D341Med (cell line): ENCODE results near the gene CPEB4.

ENCODE experiments used
- DNase-seq: peaks from one replicate; pipeline ENCODE4 v3.0.0; 2012; ENCODE audit warnings: low spot score

Gene CPEB4

DNA sequence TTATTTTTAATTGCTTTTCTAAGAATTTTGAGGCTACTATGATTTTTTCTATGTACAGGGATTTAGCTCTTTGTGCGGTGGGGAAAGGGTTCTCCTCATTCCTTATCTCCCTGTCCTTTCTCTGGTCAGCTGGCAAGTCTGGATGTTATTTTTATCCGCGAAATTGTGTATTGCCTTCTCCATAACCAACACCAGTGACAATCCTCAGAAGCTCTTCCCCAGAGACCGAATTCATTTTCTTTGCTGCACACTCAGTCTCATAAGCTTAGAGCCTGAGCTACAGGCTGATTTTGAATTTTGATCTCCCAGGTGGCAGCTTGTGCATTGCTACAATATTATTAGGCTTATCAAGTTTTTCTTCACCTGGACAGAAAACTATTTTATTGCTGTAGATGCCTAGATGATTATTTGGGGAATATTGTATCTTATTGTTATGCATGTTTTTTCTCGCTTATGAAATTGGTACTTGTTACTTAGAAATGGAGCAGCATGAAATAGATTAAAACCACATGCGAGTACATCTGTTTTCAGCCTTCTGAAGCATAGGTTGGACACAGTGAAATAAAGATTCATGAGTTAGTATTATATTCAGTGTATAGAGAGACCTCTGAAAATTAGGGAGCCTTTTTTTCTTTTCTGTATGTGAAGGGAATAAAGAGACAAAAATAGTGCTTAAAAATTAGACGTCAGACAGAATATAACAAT is 27.3 kb downstream of the CPEB4 start:
- DNase-seq = peak; percentile 37

- DNase-seq = no peak
Measured at GRCh38 chr5:173916233-173916632, 28.1 kb downstream of the CPEB4 start.

GRCh38 chr5:173917788-173918786 is 29.9 kb downstream of the CPEB4 start:
- DNase-seq = peak; percentile 76

DNA sequence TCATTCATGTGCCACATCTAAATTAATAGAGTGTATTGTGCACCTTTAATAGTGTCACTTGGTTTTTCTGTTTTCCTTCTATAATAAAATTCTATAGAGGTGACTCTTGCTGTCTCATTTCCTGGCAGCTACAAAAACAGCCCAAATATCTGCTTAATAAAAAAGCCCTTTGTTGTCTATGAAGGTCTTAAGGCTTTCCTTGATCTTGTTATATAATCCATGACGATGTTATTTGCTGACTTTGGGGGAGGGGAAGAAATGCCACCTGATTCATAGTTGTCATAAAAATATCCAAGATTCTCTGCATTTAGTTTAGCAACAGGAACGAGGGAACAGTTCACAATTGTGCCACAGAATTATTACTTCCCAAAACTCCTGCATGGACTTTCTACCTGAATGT is 31.3 kb downstream of the CPEB4 start:
- no peak for DNase-seq

- DNase-seq = no peak
Measured at GRCh38 chr5:173920024-173920753, 32.0 kb downstream of the CPEB4 start.

DNA sequence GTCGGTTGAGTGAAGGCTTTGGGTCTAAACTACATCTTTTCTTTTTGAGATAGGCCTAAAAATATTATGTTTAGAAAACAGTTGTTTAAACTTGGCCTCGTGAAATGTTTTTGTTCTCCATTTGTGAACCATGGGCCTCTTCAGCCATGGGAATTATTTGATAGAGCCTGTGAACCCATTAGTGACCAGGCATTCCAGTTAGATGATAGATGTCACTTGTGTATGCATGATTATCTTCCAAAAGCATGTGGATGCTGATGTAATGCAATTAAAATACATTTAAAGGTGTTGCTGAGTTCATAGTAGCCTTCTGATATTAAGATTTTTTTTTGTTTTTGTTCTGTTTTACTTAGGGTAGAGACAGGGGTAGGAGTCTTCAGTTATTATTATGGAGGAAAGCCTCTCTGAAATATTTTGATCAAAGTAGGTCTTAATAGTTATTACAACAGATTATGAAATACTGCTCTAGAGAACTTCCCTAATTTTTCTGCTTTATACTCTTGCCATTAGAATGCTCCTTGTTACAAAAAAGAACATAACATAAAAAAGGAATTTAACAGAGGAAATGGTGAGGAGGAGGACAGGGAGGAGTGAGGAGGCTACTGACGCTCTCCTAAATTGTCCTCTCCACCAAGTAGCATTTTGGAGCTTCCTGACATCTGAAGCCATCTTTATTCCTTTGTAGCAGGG is 32.9 kb downstream of the CPEB4 start:
- no peak for DNase-seq

GRCh38 chr5:173922527-173922926 is 34.4 kb downstream of the CPEB4 start:
- DNase-seq = no peak

GRCh38 chr5:173923218-173924095 is 35.3 kb downstream of the CPEB4 start:
- no peak for DNase-seq

DNA sequence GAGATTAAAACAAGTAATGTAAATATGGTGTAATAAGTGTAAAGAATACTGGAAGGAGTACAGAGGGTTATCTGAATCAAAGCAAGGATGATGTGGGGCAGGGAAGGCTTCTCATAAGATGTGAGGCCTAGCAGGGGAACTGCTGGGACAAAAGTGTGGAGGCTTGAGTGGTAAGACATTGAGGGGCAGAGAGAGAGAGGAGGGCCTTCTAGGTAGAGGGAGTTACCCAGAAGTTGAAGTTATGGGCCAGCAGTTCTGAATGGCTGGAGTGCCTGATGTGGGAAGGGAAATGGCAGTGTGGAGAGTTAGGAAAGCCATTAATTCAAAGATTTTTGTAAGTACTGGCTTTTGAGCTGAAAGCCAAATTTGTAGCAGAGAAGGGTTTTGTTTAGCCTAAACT is 36.8 kb downstream of the CPEB4 start:
- no peak for DNase-seq

GRCh38 chr5:173925449-173926071 is 37.4 kb downstream of the CPEB4 start:
- peak; percentile 55 for DNase-seq

- DNase-seq = no peak
Measured at GRCh38 chr5:173926359-173926758, 38.2 kb downstream of the CPEB4 start.

DNA sequence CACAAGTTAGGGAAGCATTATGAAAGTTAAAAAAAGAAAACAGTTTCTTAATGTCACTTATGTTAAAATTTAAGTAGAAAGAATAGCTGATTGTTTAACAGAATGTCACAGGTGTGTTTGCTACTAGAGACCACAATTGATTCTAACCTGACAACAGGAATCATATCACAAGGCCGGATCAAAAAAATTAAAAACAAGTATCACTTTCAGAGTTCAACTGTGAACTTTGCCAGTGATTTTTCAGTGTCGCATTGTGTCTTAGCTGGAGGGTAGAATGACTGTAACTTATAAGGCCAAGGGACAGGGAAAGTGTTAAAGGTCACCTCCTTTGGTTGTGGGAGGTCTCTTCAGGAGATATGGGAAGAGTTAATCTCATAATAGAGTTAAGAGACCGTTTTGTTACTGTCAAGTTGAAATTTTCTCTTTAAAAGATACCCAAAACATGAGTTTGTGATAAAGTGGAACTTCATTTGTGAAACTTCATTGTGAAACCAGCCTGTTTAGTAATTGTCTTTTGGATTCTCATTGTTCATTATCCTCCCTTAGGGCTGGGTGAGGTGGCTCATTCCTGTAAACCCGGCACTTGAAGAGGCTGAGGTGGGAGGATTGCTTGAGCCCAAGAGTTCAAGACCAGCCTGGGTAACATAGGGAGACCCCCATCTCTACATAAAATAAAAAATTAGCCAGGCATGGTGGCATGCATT is 40.9 kb downstream of the CPEB4 start:
- DNase-seq = no peak

- no peak for DNase-seq
Measured at GRCh38 chr5:173932695-173933139, 44.6 kb downstream of the CPEB4 start.

GRCh38 chr5:173933901-173934300 is 45.8 kb downstream of the CPEB4 start:
- no peak for DNase-seq

DNA sequence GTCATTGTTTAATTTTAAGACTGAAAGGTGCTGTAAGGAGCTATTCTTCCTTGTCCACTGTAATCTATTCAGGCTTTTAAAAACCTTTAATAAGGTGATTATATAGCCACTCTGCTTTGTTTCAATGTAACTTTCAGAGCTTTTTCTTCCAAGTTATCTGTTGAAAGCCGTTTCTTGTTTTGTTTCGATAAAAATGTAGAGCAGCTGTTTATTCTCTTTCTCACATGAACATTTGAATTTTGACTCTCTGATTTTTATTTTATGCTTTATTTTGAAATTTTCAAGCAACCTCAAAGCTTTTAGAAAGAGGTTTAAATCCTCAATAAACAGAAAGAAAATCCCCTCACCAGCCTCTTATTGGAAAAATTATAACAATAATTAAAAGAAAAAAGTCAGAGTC is 47.2 kb downstream of the CPEB4 start:
- no peak for DNase-seq

DNA sequence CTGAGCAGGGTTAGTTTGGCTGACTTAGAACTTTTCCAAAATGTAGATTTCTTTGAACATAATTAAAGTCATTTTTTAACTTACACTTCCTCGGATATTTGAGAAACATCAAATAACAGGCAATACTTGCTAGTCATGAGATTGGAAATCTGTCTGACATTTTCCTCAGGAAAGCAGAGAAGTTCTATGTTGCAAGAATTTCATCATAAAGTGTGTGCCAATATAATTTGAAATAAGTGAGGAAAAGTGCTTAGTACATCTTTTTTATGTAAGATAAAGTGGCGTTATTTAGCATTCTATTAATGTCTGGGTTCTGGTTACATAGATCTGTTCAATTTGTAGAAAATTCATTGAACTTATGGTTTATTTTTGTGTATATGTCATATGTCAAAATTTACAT is 52.1 kb downstream of the CPEB4 start:
- DNase-seq = no peak

DNA sequence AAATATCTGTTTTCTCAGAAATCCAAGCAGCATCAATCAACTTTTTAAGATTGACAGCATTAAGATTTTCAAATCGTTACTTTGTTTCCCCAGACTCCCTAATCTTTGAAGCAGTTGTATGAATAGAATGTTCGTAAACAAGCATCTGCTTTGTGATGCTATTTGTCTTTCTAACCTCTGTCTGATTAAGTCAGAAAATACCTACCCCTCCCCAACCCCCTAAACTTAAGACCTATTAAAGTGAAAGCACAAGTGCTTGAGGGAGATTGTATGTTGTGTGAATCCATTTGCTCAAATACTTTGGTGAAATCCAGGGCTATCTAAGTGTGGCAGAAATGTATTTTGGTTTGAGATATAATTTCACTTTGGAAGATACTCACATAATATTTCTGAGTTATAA is 53.0 kb downstream of the CPEB4 start:
- no peak for DNase-seq

GRCh38 chr5:173941758-173942401 is 53.7 kb downstream of the CPEB4 start:
- no peak for DNase-seq

DNA sequence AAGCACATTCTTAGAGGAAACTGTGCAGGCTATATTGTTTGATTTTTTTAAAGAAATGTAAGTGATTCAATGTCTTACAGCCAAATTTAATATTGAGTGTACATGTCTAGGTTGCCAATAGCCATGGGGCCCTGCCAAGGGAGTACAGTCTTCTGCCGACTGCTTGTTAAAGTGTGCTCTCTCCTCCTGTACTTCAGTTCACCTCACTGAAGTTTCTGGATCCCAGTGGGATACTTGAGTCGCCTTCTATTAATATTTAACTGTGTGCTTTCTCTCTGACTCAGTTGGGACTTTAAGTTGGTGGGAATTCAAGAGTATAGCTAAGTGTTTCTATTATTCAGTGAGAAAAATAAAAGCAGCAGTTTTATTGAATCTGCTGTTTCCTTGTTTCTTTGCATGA is 56.4 kb downstream of the CPEB4 start:
- no peak for DNase-seq
